ENCODE results near the gene SUSD6. TPM values are rescaled to one million over a fixed set of nuclear protein-coding genes. Genes with fewer than 3 reads are reported as not detected.

Gene SUSD6
- total RNA-seq, 4 donors from 2014 or later = 54.4 to 66.3 (median 57.7) TPM

DNA sequence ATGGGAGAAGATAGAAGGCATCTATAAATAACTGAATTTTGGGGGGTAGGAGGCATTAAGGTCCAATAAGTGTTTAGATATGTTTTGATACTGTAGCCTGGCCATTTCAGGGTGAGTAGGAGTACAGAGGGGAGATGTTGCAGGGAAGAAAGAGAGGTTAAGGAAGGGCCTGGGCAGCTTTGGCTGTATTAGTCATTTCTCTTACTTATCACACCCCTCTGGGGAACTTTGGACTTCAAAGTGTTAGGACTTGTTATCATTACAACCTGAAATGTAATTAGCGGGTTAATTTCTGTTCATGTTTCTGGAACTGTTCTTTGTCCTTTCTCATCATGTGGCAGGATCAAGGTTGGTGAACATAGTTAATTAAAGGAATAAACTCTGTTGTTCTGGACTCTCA, 40.3 kb downstream of the SUSD6 start:
- H3K36me3 ChIP-seq = no peaks in the 10 kb centered on the region
- H3K9me3 ChIP-seq = no peaks in the 10 kb centered on the region
- TF ChIP-seq EP300 (IDR thresholded peaks at IDR 0.05) (no peak), POLR2A (IDR thresholded peaks at IDR 0.05) (no peak)
- TF ChIP-seq, protein P1, sequence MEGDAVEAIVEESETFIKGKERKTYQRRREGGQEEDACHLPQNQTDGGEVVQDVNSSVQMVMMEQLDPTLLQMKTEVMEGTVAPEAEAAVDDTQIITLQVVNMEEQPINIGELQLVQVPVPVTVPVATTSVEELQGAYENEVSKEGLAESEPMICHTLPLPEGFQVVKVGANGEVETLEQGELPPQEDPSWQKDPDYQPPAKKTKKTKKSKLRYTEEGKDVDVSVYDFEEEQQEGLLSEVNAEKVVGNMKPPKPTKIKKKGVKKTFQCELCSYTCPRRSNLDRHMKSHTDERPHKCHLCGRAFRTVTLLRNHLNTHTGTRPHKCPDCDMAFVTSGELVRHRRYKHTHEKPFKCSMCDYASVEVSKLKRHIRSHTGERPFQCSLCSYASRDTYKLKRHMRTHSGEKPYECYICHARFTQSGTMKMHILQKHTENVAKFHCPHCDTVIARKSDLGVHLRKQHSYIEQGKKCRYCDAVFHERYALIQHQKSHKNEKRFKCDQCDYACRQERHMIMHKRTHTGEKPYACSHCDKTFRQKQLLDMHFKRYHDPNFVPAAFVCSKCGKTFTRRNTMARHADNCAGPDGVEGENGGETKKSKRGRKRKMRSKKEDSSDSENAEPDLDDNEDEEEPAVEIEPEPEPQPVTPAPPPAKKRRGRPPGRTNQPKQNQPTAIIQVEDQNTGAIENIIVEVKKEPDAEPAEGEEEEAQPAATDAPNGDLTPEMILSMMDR (IDR thresholded peaks at IDR 0.05) = no peak
- H3K27me3 ChIP-seq = no peaks in the 10 kb centered on the region
- WGBS, 2 donors = 75 to 77% methylated on average over 1 of the region's 1 CpG
- no peak for DNase-seq (ENCODE audit: low spot score in 2 of 2)
- no peak overlapping the region for H3K4me3 ChIP-seq
- H3K4me1 ChIP-seq = peaks cover 0 to 79% (median 67%) of the 10 kb centered on the region in 4 donors
- H3K27ac ChIP-seq = peak overlapping the region in 3 of 4 donors; percentile 58 to 80 (median 77)

DNA sequence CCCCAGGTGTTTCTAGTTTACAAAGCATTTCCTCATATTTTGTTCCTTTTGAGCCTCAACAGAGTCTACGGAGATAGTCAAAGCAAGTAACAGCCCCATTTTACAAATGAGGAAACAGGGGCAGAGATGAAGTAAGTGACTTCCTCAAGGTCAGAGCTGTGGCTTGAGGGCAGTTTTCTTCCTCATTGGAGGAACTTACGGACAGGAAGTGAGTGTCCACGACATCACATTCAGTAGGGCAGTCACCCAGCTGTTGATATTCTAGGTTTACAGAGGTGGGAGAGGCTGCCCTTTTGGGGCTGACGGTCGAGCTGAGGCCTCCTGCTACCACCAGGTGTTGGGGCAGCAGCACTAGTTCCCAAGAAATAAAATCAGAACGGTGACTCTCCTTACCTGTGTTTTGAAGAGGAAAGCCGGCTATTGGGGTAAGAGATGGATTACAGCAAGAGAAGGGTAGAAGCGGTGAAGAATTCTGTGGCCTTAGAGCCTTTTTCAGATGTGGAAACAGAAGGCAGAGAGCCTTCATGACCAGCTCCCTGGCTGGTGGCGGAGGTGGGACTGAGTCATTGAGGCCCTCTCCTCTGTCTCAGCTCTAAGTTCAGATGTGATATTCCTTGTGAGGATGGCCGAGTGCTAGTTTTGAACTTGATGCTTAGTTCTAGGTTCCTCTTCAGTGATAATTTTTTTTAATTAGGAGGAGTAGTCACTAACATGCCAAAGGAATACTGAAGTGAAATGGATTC, 41.7 kb downstream of the SUSD6 start:
- no peaks in the 10 kb centered on the region for H3K36me3 ChIP-seq
- TF ChIP-seq POLR2A (IDR thresholded peaks at IDR 0.05) (no peak), EP300 (IDR thresholded peaks at IDR 0.05) (peak in 1 of 2 donors; percentile 72)
- peaks cover 0 to 83% (median 69%) of the 10 kb centered on the region in 4 donors for H3K4me1 ChIP-seq
- H3K27ac ChIP-seq = peak overlapping the region; percentile 19 to 80 (median 68)
- H3K9me3 ChIP-seq = no peaks in the 10 kb centered on the region
- WGBS, 2 donors = 69 to 73% methylated on average over 10 of the region's 10 CpGs
- DNase-seq (ENCODE audit: low spot score in 2 of 2) = peak in 1 of 2 donors; percentile 41
- H3K4me3 ChIP-seq = no peak overlapping the region
- no peaks in the 10 kb centered on the region for H3K27me3 ChIP-seq

DNA sequence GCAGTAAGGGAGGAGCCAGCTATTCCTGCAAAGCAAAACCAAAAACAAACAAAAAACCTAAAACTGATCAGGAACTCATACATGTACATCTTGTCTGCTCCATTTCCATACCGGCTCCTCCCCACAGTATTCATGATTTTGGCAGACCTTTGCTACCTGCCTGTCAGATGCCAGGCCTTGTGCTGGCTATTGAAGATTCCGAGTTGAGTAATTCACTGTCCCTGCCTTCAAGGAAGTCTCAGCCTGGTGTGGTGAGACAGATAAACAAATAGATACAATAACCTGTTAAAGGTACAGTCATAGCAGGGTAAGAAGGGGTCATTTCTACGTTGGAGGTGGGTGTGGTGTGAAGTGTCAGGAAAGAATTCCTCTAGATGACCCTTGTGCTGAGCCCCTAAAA, 42.7 kb downstream of the SUSD6 start:
- Histone ChIP-seq H3K27me3 (no peaks in the 10 kb centered on the region), H3K27ac (peak overlapping the region in 3 of 4 donors; percentile 18 to 77 (median 58)), H3K4me1 (peaks cover 0 to 83% (median 69%) of the 10 kb centered on the region in 4 donors), H3K36me3 (peaks cover 0 to 6% (median 0%) of the 10 kb centered on the region in 3 donors), H3K9me3 (no peaks in the 10 kb centered on the region), H3K4me3 (no peak overlapping the region)
- TF ChIP-seq, protein P1 (IDR thresholded peaks at IDR 0.05) = no peak
- no peak for TF ChIP-seq EP300 (IDR thresholded peaks at IDR 0.05)
- no peak for TF ChIP-seq POLR2A (IDR thresholded peaks at IDR 0.05)
- WGBS, 2 donors = 65 to 74% methylated on average over 3 of the region's 3 CpGs
- DNase-seq (ENCODE audit: low spot score in 2 of 2) = no peak

DNA sequence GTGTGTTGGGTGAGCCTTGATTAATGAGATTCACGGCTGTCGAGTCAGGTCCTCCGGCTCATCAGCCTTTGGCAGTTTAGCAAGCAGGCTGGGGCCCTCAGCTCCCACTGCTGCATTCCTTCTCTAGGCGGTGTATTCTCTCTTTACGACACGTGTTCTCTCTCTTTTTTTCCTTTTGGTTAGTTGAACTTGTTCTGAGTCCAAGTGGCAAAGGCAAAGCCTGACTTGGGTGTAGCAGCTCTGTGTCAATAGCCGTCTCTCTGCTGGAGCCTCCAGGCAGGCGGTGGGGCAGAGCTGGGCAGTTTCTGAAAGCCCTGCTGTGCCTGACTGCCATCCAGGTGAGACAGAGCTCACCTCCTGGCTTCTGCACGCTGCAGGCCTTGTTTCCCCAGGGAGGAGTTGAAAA, 46.6 kb downstream of the SUSD6 start:
- Histone ChIP-seq H3K27ac (peak overlapping the region in 3 of 4 donors; percentile 54 to 79 (median 76)), H3K4me3 (peak overlapping the region in 3 of 4 donors; percentile 2 to 30 (median 12)), H3K9me3 (no peaks in the 10 kb centered on the region), H3K4me1 (peaks cover 0 to 79% (median 53%) of the 10 kb centered on the region in 4 donors), H3K27me3 (no peaks in the 10 kb centered on the region), H3K36me3 (peaks cover 0 to 23% (median 0%) of the 10 kb centered on the region in 3 donors)
- DNase-seq (ENCODE audit: low spot score in 2 of 2) = no peak
- 37 to 44% methylated on average over 9 of the region's 9 CpGs for WGBS, 2 donors
- TF ChIP-seq, protein P1 (IDR thresholded peaks at IDR 0.05) = no peak

DNA sequence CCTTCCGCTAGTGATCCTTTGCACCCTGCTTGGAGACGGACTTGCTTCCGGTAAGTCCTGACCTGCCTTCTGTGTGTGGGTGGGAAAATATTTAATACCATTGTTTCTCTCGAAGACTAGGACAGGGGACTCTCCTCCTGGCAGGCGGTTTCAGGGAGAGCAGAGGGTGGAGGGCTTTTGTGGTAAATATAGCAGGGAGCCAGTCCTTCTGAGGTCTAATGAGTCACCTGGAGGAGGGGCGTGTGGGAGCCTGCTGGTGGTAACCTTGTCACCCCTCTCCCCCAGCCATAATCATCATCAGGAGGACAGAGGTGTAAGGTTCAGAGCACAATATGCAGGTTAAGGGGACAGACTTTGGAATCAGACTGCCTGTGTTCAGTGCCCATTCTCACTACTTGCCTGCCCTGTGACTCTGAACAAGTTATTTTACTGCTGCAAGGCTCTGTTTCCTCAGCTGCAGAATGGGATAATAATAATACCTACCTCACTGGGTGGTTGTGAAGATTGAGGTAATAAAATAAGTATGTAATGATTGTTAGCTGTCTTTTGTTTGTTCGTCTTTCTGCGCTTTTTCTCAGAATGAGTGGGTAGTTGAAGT, 47.4 kb downstream of the SUSD6 start:
- DNase-seq (ENCODE audit: low spot score in 2 of 2) = no peak
- Histone ChIP-seq H3K36me3 (peaks cover 0 to 23% (median 0%) of the 10 kb centered on the region in 3 donors), H3K27me3 (no peaks in the 10 kb centered on the region), H3K4me3 (peak overlapping the region in 2 of 4 donors; percentile 2 to 30), H3K9me3 (no peaks in the 10 kb centered on the region), H3K4me1 (peaks cover 0 to 80% (median 54%) of the 10 kb centered on the region in 4 donors), H3K27ac (peak overlapping the region in 3 of 4 donors; percentile 54 to 79 (median 76))
- WGBS, 2 donors = 48 to 52% methylated on average over 8 of the region's 8 CpGs
- TF ChIP-seq POLR2A (IDR thresholded peaks at IDR 0.05) (no peak), EP300 (IDR thresholded peaks at IDR 0.05) (no peak)
- TF ChIP-seq, protein P1 (IDR thresholded peaks at IDR 0.05) = no peak
